ENCODE data around the gene ERC1.

Gene ERC1

DNA sequence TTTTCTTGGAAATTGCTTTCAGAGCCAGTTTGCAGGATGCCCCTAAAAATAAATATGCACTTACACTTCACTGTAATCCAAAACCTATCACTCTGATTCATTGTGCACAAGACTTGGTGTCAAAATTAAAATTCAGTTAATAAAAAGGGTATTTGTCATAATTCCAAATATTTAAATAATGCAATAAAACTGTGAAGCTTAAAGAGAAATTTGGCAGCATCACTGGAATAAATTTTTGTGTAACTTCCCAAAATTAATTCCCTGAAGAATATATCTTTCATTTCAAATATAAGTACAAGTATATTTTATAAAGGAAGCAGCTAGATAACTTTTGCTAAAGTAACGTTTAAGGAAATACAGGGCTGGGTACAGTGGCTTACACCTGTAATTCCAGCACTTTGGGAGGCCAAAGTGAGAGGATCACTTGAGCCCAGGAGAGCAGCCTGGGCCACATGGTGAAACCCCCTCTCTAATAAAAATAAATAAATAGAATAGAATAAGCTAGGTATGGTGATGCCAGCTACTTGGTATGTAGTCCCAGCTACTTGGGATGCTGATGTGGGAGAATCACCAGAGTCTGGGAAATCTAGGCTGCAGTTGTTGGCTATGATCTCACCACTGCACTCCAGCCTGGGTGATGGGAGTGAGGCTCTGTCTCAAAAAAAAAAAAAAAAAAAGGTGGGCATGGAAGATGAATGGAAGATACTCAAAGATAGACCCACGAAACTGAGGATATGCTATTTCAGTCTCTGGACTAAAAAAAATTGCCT lies 369.6 kb downstream of the ERC1 start:
- no peak for DNase-seq (ENCODE audit: low read depth in 1 of 2, low spot score in 1 of 2)
- H3K27me3 ChIP-seq (ENCODE audit: insufficient read depth, poor library complexity, severe bottlenecking): no peaks in the 10 kb centered on the region
- H3K27ac ChIP-seq (replicated peaks): no peak overlapping the region
- H3K4me3 ChIP-seq (replicated peaks; ENCODE audit: insufficient read depth, low read length): no peak overlapping the region
- TF ChIP-seq GABPA (IDR thresholded peaks at IDR 0.05; ENCODE audit: low read depth): no peak
- TF ChIP-seq, protein P1, sequence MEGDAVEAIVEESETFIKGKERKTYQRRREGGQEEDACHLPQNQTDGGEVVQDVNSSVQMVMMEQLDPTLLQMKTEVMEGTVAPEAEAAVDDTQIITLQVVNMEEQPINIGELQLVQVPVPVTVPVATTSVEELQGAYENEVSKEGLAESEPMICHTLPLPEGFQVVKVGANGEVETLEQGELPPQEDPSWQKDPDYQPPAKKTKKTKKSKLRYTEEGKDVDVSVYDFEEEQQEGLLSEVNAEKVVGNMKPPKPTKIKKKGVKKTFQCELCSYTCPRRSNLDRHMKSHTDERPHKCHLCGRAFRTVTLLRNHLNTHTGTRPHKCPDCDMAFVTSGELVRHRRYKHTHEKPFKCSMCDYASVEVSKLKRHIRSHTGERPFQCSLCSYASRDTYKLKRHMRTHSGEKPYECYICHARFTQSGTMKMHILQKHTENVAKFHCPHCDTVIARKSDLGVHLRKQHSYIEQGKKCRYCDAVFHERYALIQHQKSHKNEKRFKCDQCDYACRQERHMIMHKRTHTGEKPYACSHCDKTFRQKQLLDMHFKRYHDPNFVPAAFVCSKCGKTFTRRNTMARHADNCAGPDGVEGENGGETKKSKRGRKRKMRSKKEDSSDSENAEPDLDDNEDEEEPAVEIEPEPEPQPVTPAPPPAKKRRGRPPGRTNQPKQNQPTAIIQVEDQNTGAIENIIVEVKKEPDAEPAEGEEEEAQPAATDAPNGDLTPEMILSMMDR (IDR thresholded peaks at IDR 0.05; ENCODE audit: insufficient read depth, low read length): no peak
- TF ChIP-seq, protein P2, sequence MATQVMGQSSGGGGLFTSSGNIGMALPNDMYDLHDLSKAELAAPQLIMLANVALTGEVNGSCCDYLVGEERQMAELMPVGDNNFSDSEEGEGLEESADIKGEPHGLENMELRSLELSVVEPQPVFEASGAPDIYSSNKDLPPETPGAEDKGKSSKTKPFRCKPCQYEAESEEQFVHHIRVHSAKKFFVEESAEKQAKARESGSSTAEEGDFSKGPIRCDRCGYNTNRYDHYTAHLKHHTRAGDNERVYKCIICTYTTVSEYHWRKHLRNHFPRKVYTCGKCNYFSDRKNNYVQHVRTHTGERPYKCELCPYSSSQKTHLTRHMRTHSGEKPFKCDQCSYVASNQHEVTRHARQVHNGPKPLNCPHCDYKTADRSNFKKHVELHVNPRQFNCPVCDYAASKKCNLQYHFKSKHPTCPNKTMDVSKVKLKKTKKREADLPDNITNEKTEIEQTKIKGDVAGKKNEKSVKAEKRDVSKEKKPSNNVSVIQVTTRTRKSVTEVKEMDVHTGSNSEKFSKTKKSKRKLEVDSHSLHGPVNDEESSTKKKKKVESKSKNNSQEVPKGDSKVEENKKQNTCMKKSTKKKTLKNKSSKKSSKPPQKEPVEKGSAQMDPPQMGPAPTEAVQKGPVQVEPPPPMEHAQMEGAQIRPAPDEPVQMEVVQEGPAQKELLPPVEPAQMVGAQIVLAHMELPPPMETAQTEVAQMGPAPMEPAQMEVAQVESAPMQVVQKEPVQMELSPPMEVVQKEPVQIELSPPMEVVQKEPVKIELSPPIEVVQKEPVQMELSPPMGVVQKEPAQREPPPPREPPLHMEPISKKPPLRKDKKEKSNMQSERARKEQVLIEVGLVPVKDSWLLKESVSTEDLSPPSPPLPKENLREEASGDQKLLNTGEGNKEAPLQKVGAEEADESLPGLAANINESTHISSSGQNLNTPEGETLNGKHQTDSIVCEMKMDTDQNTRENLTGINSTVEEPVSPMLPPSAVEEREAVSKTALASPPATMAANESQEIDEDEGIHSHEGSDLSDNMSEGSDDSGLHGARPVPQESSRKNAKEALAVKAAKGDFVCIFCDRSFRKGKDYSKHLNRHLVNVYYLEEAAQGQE (IDR thresholded peaks at IDR 0.05; ENCODE audit: insufficient replicate concordance, low read depth): no peak
- no peak for TF ChIP-seq POLR2AphosphoS5 (IDR thresholded peaks at IDR 0.05; ENCODE audit: low read depth)
- no peak for TF ChIP-seq SPI1 (IDR thresholded peaks at IDR 0.05; ENCODE audit: borderline replicate concordance, low read depth)

DNA sequence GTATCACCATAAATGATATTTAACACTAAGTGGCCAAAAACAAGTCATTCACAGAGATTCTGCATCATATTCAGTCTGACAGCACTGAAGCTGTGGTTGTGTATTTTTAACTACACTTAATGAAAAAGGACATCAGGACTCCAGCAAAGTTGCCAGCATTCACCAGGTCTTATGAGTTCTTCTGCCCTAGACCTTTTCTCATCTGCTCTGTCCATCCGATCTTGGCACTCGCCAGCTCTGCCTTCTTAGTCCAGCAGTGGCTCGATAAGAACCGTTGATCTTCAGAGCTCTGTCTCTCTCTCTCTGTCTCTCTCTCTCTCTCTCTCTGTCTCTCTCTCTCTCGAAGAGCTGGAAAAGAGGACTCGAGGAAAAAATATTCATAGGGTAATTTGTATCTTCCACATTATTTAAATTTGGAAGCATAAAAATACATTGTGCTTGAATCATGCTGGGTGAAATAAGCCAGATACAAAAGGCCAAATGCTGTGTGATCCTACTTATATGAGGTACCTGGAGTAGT lies 371.2 kb downstream of the ERC1 start:
- no peak for DNase-seq (ENCODE audit: low read depth in 1 of 2, low spot score in 1 of 2)
- TF ChIP-seq, protein P2 (IDR thresholded peaks at IDR 0.05; ENCODE audit: insufficient replicate concordance, low read depth): no peak
- TF ChIP-seq SPI1 (IDR thresholded peaks at IDR 0.05; ENCODE audit: borderline replicate concordance, low read depth) (no peak), GABPA (IDR thresholded peaks at IDR 0.05; ENCODE audit: low read depth) (no peak), POLR2AphosphoS5 (IDR thresholded peaks at IDR 0.05; ENCODE audit: low read depth) (no peak)
- TF ChIP-seq, protein P1 (IDR thresholded peaks at IDR 0.05; ENCODE audit: insufficient read depth, low read length): no peak
- no peak overlapping the region for H3K27ac ChIP-seq (replicated peaks)
- no peak overlapping the region for H3K4me3 ChIP-seq (replicated peaks; ENCODE audit: insufficient read depth, low read length)
- no peaks in the 10 kb centered on the region for H3K27me3 ChIP-seq (ENCODE audit: insufficient read depth, poor library complexity, severe bottlenecking)

DNA sequence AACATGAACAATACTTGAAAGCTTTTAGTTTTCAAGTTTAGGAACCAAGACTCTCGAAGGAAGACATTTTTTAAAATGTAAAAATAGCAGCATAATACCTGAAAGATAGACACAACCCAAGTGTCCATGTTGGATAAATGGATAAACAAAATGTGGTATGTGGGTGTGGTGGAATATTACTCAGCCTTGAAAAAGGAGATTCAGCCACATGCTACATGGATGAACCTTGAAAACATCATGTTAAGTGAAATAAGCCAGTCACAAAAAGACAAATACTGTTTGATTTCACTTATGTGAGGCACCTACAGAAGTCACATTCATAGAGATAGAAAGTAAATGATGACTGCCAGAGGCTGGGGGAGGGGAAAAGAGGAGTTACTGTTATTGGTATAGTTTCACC lies 374.7 kb downstream of the ERC1 start:
- TF ChIP-seq POLR2AphosphoS5 (IDR thresholded peaks at IDR 0.05; ENCODE audit: low read depth) (no peak), GABPA (IDR thresholded peaks at IDR 0.05; ENCODE audit: low read depth) (no peak), SPI1 (IDR thresholded peaks at IDR 0.05; ENCODE audit: borderline replicate concordance, low read depth) (no peak)
- TF ChIP-seq, protein P1 (IDR thresholded peaks at IDR 0.05; ENCODE audit: insufficient read depth, low read length): no peak
- TF ChIP-seq, protein P2 (IDR thresholded peaks at IDR 0.05; ENCODE audit: insufficient replicate concordance, low read depth): no peak
- DNase-seq (ENCODE audit: low read depth in 1 of 2, low spot score in 1 of 2): no peak
- Histone ChIP-seq H3K4me3 (replicated peaks; ENCODE audit: insufficient read depth, low read length) (no peak overlapping the region), H3K27ac (replicated peaks) (no peak overlapping the region), H3K27me3 (ENCODE audit: insufficient read depth, poor library complexity, severe bottlenecking) (no peaks in the 10 kb centered on the region)
